CD4-positive, alpha-beta T cell treated with Interleukin-4 for 4 hours (primary cell): ENCODE results near the gene CHRDL2.

Experiments used
- DNase-seq: peaks from one replicate; pipeline ENCODE4 v3.0.0-alpha.2; 2020

Gene CHRDL2

DNA sequence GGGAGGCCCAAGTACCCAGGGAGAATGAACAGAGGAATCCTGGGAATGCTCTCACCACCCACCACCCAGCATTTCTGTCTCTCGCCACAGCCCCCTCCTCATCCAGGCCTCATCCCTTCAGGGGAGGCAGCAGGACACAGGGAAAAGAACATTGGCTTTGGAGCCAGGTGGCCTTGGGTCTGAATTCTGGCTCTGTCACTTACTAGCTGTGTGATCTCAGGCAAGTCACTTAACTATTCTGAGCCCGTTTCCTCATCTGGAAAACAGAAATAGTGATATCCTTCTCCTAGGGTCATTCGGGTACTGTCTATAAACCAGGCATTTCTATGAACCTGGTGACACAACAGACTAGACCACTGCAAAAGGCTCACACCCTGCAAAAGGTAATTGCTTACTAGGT is 22.1 kb downstream of the CHRDL2 start:
- DNase-seq, result no peak

DNA sequence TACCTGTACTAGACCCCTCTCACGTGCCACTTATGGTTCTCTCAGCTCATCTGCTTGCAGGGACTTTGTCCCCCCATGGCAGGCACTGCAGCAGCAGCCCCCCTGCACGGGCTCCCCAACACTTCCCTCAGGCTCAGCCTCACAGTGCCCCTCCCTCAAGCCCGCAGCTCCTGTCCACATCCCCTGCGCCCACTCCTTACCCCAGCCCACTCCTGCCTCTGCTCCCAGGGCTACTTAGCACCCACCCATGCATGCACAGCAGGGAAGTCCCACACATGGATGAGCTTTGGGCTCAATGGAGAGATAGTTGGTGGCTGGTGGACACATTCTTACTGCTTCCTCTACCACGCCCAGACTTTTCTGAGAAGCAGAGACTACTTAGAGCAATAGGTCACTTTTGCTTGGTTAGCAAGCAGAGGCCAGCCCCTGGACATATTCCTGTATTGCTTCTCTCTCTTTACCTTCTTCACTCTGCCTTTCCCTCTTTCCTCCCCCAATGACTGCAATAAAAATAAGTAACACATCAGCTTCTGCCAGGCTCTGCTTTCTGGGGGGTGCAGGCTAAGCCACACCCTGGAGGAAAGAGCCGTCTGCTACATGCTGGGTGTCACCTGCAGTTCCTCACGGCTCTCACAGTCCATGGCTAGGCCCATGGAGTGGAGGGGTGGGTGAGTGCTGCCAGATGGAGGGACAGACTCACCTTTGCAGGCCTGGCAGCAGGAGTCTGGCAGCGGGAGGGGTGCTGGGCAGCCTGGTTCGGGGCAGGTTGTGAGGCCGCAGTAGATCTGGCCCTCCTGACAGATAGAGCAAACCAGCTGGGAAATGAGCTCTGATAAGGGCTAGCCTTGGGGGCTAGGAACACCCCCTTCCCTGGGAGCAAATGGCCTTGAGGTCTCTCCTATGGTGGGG is 23.4 kb downstream of the CHRDL2 start:
- no peak for DNase-seq

DNA sequence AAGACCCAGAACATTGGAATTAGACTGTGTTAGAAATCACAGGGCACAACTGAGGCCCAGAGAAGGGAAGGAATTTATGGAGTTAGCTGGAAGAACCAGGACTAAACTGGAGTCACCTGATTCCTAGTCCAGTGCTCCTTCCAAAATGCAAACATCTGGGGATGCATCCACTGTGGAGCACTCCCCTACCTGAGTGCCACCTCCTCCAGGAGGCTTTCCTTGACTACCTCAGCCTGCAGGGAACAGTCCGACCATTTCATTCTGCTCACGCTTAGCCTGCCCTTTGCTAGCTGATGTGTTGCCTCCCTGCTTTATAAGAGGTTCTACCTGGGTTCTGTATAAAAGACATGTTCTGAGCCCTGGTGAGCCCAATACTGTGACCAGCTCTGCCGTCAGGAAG is 24.0 kb downstream of the CHRDL2 start:
- no peak for DNase-seq

DNA sequence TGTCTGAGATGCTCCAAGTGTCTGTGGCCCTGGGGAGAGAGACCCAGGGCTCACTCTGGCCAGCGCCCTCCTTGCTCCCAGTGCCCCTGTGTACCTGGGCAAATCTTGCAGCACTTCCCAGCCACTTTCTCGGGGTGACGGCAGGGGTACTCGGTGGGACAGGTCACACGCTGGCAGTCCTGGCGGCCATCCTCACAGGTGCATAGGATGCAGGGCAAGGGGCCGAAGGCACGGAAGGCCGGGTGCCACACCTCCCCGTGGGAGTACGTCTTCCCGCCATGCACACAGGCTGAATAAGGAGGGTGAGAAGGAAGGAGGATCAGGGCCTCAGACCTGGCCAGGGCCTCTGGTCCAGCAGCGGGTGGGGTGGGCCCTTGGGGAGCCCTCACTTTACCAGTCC is 28.0 kb downstream of the CHRDL2 start:
- DNase-seq, result no peak

DNA sequence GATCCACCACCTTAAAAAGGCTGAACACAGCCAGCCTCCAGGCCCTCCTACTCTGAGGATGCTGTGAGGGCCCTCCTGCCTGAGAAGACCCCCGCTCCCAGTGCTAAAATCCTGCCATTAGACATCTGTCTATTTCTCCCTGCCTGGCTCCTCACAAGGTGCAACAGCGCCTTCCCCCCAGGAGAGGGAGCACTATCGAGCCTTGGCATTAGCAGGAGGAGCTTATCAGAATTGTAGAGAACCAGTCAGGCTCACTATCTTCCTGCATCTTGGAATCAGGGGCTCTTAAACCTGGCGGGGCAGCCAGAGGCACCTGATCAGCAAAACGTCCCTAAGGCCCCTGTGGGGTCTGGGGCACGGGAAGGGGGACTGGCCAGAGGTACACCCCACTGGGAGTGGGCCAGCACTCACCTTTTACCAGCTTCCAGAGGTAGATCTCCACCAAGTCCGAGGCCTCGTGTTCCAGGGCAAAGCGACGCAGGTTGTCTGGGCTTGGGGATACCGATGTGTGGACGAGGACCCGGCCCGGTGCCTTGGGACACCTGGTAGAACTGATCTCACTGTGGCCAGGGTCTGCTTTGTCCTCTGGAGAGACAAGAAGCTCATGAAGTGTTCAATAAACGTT is 28.7 kb downstream of the CHRDL2 start:
- peak; percentile 56 for DNase-seq

DNA sequence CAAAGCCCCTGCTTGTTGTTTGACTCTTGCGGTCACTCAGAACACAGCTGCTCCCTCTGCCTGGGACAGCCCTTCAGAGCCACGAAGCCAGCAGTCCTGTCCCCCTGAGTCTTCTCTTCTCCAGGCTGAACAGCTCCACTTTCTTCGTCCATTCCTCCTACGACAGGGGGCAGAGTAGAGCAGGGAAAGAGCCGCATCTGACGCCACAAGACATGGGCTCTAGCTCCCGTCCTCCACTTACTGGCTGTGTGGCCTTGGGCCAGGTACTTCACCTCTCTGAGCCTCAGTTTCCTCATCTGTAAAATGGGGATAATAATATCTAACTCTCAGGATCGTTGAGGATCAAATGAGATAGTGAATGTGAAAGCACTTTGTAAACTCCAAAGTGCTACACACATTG is 29.9 kb downstream of the CHRDL2 start:
- no peak for DNase-seq

DNA sequence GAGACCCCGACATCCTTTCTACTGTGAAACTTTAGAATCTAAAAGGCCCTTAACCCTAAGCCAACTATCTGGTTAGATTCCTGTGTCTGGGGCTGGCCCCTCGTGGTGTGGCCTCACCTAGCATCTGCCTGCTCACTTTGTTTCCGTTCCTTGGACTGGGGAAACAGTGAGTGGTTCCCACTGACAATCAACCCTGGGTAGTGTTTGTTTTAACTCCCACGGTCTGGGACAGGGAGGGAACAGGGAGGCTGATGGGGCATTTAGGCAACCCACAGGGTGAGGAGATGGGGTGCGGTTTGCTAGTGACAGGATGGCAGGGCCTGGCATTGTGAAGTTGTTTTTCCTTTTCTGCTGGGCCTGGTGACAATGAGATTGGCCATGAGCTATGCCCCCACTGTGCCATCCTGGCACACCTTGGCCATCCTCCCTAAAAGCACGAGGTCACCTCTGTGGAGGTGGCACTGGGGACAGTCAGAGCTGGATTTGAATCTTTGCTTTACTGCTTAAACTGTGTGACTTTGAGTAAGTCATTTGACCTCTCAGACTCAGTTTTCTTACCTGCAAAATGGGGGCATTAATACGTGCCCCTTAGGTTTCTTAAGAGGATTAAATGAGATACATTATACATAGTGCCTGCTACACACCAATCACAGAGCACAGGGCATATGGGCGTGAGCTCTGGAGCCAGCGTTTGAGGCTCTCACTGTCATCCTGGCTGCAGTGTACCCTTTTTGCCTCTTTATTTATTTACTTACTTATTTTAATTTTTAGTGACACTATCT is 31.4 kb downstream of the CHRDL2 start:
- no peak for DNase-seq

DNA sequence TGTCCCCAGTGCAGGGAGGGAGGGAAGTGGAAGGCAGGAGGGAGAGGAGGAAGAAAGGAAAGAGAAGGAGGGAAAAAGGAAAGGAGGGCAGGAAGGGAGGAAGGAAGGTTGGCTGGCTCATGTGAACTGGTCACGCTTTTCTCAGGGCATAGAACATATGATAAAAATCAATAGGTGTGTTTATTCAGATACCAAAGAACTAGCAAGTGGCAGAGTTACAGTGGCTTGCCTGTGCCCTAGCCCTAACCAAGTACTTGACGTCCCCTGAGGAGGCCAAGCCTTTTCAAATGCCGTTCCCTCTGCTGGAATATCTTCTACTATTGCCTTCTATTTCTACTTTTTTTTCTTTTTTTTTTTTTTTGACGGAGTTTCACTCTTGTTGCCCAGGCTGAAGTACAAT is 33.5 kb downstream of the CHRDL2 start:
- no peak for DNase-seq

DNA sequence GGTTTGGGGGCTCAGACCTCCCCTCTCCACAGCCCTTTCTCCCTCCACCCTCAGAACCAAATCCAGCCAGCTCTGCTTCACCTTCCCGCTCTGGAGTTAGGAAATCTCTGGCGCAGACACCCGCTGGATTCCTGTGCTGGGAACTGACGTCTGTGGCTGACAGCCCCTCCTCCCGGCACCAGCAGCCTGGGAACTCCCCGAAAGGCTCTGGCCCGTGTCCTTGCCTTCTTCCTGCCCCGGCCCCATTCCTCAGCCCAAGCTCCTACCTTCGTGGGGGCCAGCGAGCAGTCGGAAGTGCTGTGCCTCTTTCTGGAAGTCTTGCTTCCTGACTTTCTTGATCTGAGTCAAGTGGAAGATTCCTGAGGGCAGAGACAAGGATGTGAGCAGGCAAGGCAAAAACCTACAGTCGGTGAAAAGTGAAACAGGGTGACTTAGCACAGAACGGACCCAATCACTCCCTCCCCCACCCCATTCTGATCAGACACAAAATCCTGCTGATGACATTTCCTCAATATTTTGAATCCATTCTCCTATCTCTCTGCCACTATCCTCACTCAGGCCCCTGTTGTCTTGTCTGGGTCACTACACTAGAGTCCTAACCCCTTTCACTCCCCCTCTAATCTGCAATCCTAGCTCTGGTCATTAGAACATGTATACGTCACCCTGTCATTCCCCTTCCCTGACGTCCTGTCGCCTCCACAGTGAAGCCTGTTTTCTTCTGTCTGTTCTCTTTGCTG is 34.1 kb downstream of the CHRDL2 start:
- DNase-seq, result no peak

DNA sequence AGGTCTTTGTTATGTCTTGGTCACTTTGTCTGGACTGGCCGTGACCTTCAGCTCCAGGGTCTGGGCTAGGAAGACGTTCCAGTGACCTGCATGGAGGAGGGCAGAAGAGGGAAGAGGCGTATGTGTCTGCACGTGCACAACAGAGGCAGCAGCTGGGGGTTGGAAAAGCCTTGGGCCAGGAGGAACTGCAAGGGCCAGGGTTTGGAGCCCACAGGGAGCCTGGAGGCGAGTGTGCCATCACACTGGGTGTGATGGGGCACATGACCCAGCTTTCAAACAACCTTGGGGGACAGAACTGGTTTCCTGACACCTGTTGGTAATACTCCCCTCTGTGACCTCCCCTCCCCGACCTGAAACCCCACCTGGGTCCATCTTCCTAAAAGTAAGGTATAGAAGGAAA is 34.7 kb downstream of the CHRDL2 start:
- no peak for DNase-seq

DNA sequence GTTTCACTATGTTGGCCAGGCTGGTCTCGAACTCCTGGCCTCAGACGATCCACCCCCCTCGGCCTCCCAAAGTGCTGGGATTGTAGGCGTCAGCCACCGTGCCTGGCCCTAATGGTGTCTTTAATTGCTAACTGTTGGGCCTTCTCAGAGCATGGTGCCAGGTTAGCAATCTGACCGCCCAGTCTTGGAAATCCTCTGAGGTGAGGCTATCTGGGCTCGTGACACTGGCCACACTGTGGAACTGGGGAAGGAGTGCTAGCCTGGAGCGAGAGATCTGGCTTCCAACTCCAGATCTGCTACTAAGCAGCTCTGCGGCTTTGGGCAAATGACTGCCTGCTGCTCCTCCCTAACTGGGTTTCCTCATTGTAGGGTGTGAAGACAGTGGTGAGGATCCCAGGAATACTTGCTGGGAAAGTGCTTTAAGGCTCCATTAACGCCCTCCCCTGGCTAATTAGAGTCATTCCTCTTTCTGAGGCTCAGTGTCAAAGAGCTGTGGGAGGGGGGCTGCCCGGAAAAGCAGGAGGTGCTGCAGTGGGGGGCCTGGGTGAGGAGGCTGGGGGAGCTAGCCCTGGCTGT is 35.4 kb downstream of the CHRDL2 start:
- DNase-seq, result no peak

DNA sequence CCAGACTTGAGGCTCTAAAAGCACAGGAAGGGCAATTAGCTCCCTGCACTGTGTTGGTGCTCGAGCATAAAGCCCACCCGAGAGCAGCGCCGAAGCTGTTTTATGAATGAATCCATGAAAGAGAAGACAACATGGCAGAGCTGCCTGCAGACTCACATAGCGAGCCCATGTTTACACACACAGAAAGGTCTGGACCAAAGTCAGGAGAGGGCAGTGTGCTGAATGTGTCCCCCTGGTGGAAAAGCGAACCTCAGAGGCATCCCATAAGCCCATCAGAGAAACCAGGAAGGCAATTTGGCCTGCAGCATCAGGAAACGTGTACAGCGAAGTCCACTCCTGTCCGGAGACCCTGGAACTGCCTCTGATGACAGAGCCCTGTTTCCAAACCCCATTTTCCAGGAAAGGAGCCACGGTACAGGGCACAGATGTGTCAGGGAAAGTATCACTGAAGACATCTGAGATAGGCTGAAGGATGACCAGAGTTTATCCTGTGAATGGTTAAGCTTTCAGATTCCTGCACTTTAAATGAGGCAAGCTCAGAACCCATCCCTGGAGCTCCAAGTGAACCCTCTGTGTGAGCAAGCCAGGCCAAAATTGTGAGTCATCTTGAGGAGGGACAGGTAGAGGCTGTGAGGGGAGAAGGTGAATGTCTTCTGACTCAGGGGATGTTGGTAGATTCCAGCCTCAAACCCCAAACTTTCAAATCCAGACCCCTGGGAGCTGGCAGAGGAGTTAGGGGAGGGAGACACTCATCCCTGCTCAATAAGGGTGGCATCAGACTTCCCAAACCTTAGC is 36.9 kb downstream of the CHRDL2 start:
- DNase-seq, result no peak

DNA sequence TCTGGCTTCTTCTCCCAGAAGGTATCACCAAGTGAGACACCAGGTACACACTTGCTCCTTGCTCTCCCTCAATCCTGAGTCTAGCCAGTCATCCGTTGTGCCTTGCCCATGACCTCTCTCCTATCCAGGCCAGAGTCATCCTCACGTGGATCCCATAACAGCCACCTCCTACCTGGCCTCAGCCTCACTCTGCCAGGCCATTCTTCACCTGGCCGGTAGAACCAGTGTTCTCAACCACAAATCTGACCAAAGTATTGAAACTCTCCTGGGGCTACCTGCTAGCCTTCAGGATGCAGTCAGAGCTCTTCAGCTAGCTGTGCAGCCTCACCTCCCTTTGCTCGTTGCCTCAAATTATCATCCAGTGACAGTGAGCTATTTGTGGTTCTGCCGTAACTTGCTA is 37.7 kb downstream of the CHRDL2 start:
- no peak for DNase-seq

DNA sequence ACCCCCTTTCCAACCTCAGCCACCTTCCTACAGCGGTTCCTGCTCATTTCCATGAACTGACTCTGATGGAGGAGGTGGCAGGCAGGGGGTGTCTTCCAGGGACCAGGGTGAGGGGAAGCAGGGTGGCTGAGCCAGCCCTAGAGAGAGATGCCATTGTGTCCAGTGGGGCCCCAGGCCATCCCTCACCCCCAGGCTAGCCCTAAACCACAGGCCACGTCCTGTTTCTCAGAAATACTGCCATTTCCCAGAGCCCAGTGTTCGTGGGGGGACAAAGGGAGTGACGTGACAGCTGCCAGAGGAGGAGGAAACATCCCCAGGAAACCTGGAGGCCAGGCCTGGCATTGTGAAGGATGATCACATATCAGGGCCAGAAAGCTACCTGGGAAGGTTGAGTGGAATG is 39.5 kb downstream of the CHRDL2 start:
- no peak for DNase-seq

DNA sequence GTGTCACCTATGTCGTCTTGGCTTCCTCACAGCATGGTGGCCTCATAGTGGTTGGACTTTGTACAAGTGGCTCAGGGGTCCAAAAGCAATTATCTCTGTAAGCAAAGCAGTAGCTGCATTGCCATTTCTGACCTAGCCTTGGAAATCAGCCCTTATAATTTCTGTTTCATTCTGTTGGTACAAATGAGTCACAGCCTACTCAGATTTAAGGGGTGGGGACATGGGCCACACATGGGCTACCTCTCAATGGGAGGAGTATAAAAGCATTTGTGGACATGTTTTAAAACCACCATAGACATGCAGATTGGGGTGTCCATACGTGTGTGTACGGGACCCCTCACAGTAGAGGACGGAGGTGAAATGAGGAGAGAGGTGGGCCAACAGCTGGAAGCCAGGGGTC is 41.6 kb downstream of the CHRDL2 start:
- DNase-seq, result no peak

DNA sequence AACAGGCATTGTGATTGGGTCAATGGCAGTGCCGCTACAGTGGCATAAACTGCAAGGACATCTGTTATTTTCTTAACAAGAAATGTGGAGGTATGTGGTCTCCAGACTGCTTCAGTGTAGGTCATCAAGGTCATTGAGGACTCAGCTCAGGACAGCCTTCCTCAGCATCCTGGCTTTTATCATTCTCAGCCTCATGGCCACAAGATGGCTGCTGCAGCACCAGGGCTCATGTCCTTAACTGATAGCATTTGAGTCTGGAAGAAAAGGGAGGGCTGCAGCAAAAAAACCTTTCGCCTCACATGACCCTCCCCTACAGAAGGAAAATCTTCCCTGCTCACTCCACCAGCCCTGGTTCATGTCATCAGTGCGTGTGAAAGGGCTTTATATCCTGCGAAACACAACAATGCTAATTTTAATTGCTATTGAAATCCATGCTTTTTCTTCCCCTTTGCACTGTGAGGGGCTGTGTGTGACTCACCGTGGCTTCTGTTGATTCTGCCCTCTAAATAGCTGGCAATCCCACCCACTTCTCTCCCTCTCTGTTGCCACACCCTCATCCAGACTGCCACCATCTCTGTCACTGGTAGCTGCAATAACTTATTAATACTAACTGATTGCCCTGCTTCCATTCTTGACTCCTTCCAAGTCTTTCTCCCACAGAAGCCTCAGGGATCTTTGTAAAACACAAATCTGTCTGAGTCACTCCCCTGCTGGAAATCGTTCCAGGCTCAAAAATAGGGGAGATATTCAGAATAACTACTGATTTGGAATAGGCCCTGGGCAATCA is 43.8 kb downstream of the CHRDL2 start:
- DNase-seq, result no peak

DNA sequence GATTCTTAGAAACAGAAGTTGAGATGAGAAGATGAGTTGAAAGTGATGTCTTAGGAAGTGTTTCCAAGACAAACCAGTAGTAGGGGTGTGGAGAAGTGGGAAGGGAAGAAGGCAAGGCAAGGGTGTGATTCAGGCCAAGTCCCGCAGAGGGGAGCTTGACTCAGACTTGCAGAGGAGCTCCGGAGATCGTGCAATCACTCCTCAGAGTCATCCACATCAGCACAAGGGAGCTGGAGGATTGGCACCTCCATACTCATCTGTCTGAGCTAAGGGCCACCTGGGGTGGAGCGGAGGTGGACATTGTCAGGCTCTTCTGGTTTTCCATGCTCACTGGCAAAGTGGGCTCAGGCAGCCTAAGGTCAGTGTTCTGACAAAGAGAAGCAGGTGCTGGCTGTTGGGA is 44.4 kb downstream of the CHRDL2 start:
- DNase-seq, result no peak

DNA sequence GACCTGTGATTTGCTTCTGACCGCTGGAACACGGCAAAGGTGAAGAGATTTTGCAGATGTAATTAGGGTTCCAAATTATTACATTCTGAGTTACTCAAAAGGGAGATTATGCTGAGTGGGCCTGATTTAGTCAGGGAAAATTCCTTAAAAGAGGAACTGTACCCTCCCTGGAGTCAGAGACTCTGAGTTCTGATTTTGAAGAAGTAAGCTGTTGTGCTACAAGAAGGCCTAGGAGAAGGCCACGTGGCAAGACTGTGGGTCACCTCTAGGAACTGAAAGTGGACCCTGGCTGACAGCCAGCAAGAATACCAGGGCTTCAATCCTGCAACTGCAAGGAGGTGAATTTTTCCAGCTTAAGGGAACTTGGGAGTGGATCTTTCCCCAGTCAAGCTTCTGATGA is 45.3 kb downstream of the CHRDL2 start:
- DNase-seq, result peak; percentile 4

DNA sequence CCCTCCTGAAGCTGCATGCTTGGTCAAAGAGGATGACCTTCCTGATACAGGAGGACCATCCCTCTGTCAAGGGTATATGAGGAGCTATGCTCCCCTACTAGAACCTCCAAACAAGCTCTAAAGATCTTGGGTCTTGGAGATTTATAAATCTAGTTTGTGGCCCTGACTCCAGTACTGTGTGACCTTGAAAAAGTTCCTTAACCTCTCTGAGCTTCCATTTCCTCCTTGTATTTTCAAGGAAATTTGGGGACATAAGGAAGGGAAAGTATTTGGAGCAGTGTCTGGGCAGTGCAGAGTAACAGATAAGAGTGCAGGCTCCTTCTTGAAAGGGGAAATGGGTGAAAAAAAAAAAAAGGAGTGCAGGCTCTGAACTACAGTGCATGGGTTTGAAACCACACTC is 45.9 kb downstream of the CHRDL2 start:
- DNase-seq, result no peak

DNA sequence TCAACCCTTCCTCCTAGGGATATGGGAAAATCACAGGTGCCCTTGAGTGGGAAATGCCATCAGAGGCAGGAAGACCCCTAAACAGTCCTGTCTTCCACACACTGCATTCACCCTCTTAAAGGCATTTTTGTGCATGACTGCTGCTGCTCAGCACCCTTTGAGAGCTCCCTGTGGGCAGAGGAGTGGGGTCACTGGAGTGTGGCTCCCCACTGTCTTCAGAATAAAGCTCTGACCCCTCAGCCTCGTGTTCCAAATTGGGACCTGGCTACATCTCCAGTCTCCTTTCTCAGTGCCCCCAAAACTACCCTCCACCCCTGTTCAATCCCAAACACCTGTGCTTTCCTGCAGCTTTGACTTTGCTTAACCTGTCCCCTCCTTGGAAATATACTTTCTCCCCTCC is 46.6 kb downstream of the CHRDL2 start:
- no peak for DNase-seq

DNA sequence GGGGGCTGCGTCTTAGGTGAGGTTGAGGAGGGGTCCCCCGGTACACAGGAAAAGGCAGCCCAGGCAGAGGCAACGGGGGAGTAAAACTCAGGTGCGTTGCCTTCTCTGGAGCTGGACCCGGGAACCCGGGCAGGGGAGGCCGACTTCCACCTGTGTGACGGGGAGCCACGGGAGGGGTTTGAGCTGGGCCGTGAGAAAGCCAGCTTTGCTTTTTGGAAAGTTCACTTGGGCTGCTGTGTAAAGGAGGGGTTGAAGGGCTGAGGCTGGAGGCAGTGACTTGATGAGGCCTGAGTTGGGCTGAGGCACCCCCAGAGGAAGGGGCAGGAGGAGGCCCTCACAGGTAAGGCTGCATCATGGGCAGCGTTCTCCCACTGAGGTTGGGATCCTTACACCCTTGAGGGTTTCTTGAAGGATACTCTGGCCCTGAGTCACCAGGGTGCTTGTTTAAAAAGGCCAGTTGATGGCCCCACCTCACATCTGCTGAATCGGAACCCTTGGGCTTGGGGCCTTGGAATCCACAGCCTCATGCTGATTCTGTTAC is 47.2 kb downstream of the CHRDL2 start:
- no peak for DNase-seq
